GM19351 (cell line): ENCODE data around the gene SYNGR1.

ENCODE experiments used
- ATAC-seq: cut with Tn5 transposase; IDR thresholded peaks from one replicate; pipeline ENCODE4 v1.9.1; 2021; ENCODE audit warnings: mild to moderate bottlenecking, moderate library complexity; ENCODE audit not compliant: unreplicated experiment

SYNGR1 gene

GRCh38 chr22:39368461-39368911, 18.7 kb downstream of the SYNGR1 start:
- no peak for ATAC-seq

GRCh38 chr22:39369186-39369585, 19.4 kb downstream of the SYNGR1 start:
- no peak for ATAC-seq

- ATAC-seq, result no peak
Measured at GRCh38 chr22:39369586-39369985, 19.8 kb downstream of the SYNGR1 start.

GRCh38 chr22:39371732-39372131, 21.9 kb downstream of the SYNGR1 start:
- ATAC-seq, result no peak

GRCh38 chr22:39374191-39374590, 24.4 kb downstream of the SYNGR1 start:
- ATAC-seq, result no peak

GRCh38 chr22:39374801-39375200, 25.0 kb downstream of the SYNGR1 start:
- ATAC-seq, result no peak

GRCh38 chr22:39375646-39376045, 25.9 kb downstream of the SYNGR1 start:
- no peak for ATAC-seq

- no peak for ATAC-seq
Measured at GRCh38 chr22:39379756-39380730, 30.3 kb downstream of the SYNGR1 start.

GRCh38 chr22:39381009-39381755, 31.4 kb downstream of the SYNGR1 start:
- ATAC-seq, result no peak

- ATAC-seq, result no peak
Measured at GRCh38 chr22:39381930-39382329, 32.1 kb downstream of the SYNGR1 start.

- ATAC-seq, result no peak
Measured at GRCh38 chr22:39382410-39382809, 32.6 kb downstream of the SYNGR1 start.

GRCh38 chr22:39383841-39384625, 34.2 kb downstream of the SYNGR1 start:
- no peak for ATAC-seq

- ATAC-seq, result no peak
Measured at GRCh38 chr22:39384750-39385480, 35.1 kb downstream of the SYNGR1 start.

GRCh38 chr22:39388261-39389011, 38.6 kb downstream of the SYNGR1 start:
- ATAC-seq, result no peak

- ATAC-seq, result no peak
Measured at GRCh38 chr22:39389420-39389819, 39.6 kb downstream of the SYNGR1 start.

- no peak for ATAC-seq
Measured at GRCh38 chr22:39392341-39392948, 42.7 kb downstream of the SYNGR1 start.

GRCh38 chr22:39395936-39396796, 46.4 kb downstream of the SYNGR1 start:
- ATAC-seq, result no peak

GRCh38 chr22:39396797-39397195, 47.0 kb downstream of the SYNGR1 start:
- no peak for ATAC-seq
